Pancreas (tissue), 10 donors: ENCODE results near the gene TNFRSF8. TPM values are rescaled to one million over a fixed set of nuclear protein-coding genes. Genes with fewer than 3 reads are reported as not detected.

Experiments used
- ATAC-seq, 4 donors: fragments of 200-7000 bp; cut with Tn5 transposase; one replicate each; pipeline versions ENCODE4 v1.8.0 to v1.9.1; 2020; ENCODE audit warnings: mild to moderate bottlenecking in 4 of 4, moderate library complexity in 4 of 4
- DNase-seq, 6 donors: peaks; one replicate each; pipeline ENCODE4 v3.0.0-alpha.2; 2020
- FAIRE-seq: peaks from 2 replicates; lab custom pipeline; 2012; peaks lifted over from hg19 to GRCh38; lab: Jason Lieb, UNC
- H3K27ac ChIP-seq, 4 donors: fragments of 200-600 bp; sonication (generic); 1 replicate in 3 of 4; 2 replicates in 1 of 4; pipeline versions ENCODE4 v1.5.0 to v1.8.0; 2020
- H3K27me3 ChIP-seq, 4 donors: fragments of 200-600 bp; one replicate each; pipeline ENCODE4 v1.8.0; 2021
- H3K36me3 ChIP-seq, 3 donors: fragments of 200-600 bp; sonication (generic) in 1 of 3; one replicate each; pipeline versions ENCODE4 v1.5.0 to v1.8.0; 2020 to 2021
- H3K4me1 ChIP-seq, 3 donors: fragments of 200-600 bp; one replicate each; pipeline ENCODE4 v1.8.0; 2021
- H3K4me3 ChIP-seq, 4 donors: fragments of 200-600 bp; sonication (generic) in 2 of 4; one replicate each; pipeline versions ENCODE4 v1.5.0 to v1.8.0; 2020 to 2021
- H3K9me3 ChIP-seq, 4 donors: fragments of 200-600 bp; one replicate each; pipeline ENCODE4 v1.8.0; 2021
- WGBS, 2 donors: extraction: QIAGEN DNeasy Blood & Tissue Kit; methylation state at CpG; one replicate each; pipeline ENCODE4 v1.1.7; 2013; 5-methylcytosine and 5-hydroxymethylcytosine counted together
- intact Hi-C, 3 donors: fragments of 100-400 bp; cut with DNase I; formaldehyde crosslinking; loops; one replicate each; pipeline versions ENCODE4 v1.11.1 to v1.14.2; 2022
- polyA plus RNA-seq, 2 donors: library from polyadenylated mRNA; stranded (reverse); fragments of 200-250 nt; gene quantifications; one replicate each; pipeline ENCODE4 v1.2.3, GENCODE V29; 2013
- total RNA-seq, 6 donors: library from RNA; stranded (reverse); fragmentation: NEBNext Ultra II Directional in 4 of 6; extraction: Animal tissue kit (Norgen Biotek cat#: 25700) in 4 of 6; gene quantifications; one replicate each; pipeline versions ENCODE4 v1.2.1 to v1.2.4, GENCODE V29; 2021 to 2023
- TF ChIP-seq, protein P1 (sequence below), 4 donors: fragments of 200-600 bp; sonication (generic) in 3 of 4; IDR thresholded peaks; one replicate each; pipeline versions ENCODE4 v1.5.0 to v1.8.0; 2021; ENCODE audit warnings: antibody characterized with exemption in 4 of 4
- donor health status: healthy with polysubstance abuse.
- donor health status: DM: no; HTN: no; CAD: no; lungs with moderate emphysema.
- donor health status: DM: no; HTN: no; CAD: no.
- donor health status: control.
- donor health status: control.
- donor health status: Bipolar disorder and iron deficiency.
- donor health status: DM: yes; HTN: yes; CAD: no.
- donor health status: DM: no; HTN: no; CAD: no.
- donor health status: DM: no; HTN: no; CAD: no.
- donor health status: DM: yes; HTN: yes; CAD: no.

TNFRSF8 gene
- total and polyA plus RNA-seq, 8 donors, result 0.08 to 0.72 (median 0.25) TPM; not detected in 1

DNA sequence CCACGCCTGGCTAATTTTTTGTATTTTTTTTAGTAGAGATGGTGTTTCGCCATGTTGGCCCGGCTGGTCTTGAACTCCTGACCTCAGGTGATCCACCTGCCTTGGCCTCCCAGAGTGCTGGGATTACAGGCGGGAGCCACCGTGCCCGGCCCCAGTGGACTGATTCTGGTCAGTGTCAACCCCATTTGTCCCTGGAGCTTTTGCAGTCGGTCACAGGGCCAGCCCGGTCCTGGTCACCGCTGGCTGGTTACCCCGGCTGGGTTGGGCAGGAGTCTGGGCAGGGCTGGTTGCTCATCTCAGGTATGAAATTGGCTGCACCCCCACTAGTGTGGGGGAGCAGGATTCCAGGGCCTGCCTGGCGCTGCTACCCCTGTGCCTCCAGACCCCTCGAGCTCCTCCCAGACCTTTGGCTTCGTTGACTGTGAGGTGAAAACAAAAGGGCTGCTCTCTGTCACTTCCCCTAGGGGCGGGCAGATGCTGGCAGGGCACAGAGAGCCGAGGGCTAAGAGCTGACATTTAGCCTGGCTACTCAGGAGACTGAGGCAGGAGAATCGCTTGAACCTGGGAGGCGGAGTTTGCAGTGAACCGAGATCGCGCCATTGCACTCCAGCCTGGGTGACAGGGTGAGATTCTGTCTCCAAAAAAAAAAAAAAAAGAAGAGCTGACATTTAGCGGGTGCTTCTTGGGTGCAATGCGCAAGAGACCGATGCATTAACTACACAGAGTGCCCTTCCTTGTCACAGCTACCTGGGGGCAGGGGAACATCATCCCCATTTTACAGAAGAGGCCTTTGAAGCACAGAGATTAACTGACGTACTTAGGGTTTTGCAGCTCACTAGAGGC is 114.3 kb downstream of the TNFRSF8 start:
- intact Hi-C loops, result no loop called here
- Histone ChIP-seq H3K27ac (peak overlapping the region in 1 of 4 donors; percentile 65), H3K4me3 (no peak overlapping the region), H3K9me3 (no peaks in the 10 kb centered on the region), H3K27me3 (no peaks in the 10 kb centered on the region), H3K36me3 (no peaks in the 10 kb centered on the region), H3K4me1 (peaks cover 0 to 3% (median 0%) of the 10 kb centered on the region in 3 donors)
- DNase-seq (no peak), ATAC-seq (no peak), FAIRE-seq (no peak)
- WGBS, 2 donors, result 65 to 66% methylated on average over 24 of the region's 24 CpGs
- TF ChIP-seq, protein P1, sequence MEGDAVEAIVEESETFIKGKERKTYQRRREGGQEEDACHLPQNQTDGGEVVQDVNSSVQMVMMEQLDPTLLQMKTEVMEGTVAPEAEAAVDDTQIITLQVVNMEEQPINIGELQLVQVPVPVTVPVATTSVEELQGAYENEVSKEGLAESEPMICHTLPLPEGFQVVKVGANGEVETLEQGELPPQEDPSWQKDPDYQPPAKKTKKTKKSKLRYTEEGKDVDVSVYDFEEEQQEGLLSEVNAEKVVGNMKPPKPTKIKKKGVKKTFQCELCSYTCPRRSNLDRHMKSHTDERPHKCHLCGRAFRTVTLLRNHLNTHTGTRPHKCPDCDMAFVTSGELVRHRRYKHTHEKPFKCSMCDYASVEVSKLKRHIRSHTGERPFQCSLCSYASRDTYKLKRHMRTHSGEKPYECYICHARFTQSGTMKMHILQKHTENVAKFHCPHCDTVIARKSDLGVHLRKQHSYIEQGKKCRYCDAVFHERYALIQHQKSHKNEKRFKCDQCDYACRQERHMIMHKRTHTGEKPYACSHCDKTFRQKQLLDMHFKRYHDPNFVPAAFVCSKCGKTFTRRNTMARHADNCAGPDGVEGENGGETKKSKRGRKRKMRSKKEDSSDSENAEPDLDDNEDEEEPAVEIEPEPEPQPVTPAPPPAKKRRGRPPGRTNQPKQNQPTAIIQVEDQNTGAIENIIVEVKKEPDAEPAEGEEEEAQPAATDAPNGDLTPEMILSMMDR (IDR thresholded peaks at IDR 0.05), result no peak

GRCh38 chr1:12177999-12178441 is 114.9 kb downstream of the TNFRSF8 start:
- peaks cover 0 to 3% (median 0%) of the 10 kb centered on the region in 3 donors for H3K4me1 ChIP-seq
- DNase-seq (peak in 3 of 6 donors; percentile 38 to 77 (median 50)), FAIRE-seq (no peak), ATAC-seq (peak in 3 of 4 donors; percentile 19 to 37 (median 23))
- WGBS, 2 donors, result 22 to 25% methylated on average over 14 of the region's 14 CpGs
- H3K27ac ChIP-seq, result peak overlapping the region in 1 of 4 donors; percentile 65
- no peak overlapping the region for H3K4me3 ChIP-seq
- no peaks in the 10 kb centered on the region for H3K9me3 ChIP-seq
- H3K36me3 ChIP-seq, result no peaks in the 10 kb centered on the region
- intact Hi-C loops, result no loop called here
- TF ChIP-seq, protein P1 (IDR thresholded peaks at IDR 0.05), result no peak
- no peaks in the 10 kb centered on the region for H3K27me3 ChIP-seq

- Histone ChIP-seq H3K27ac (peak overlapping the region in 2 of 4 donors; percentile 22 to 65), H3K4me3 (no peak overlapping the region), H3K4me1 (peaks cover 0 to 3% (median 0%) of the 10 kb centered on the region in 3 donors), H3K36me3 (no peaks in the 10 kb centered on the region), H3K27me3 (no peaks in the 10 kb centered on the region), H3K9me3 (no peaks in the 10 kb centered on the region)
- ATAC-seq (peak in 1 of 4 donors; percentile 6), FAIRE-seq (no peak), DNase-seq (no peak)
- intact Hi-C loops, result no loop called here
- 17 to 18% methylated on average over 11 of the region's 11 CpGs for WGBS, 2 donors
- TF ChIP-seq, protein P1 (IDR thresholded peaks at IDR 0.05), result no peak
Observed at GRCh38 chr1:12178511-12178910, 115.4 kb downstream of the TNFRSF8 start.

DNA sequence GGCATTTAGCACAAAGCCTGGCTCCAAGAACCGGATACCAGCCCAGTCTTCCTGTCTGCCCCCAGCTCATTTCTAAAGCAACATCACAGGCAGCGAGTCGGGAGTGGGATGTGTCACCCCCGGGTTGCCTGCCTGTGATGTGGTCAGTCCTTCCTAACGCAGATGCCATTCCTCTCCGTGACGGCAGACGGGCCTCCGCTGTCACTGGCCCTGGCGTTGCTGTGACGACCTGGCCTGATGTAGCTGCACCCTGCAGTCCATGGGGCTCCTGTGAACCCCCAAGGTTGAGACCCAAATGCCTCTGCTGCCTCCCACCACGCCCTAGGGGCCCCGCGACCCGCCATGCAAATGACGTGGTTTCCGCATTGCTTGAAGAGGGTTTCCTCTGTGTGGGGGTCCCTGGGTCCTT is 116.0 kb downstream of the TNFRSF8 start:
- FAIRE-seq (no peak), ATAC-seq (peak in 2 of 4 donors; percentile 6 to 16), DNase-seq (no peak)
- Histone ChIP-seq H3K4me3 (no peak overlapping the region), H3K27ac (peak overlapping the region in 2 of 4 donors; percentile 2 to 65), H3K36me3 (no peaks in the 10 kb centered on the region), H3K27me3 (no peaks in the 10 kb centered on the region), H3K9me3 (no peaks in the 10 kb centered on the region), H3K4me1 (peaks cover 0 to 3% (median 0%) of the 10 kb centered on the region in 3 donors)
- WGBS, 2 donors, result 30 to 50% methylated on average over 15 to 17 of the region's 17 CpGs
- TF ChIP-seq, protein P1 (IDR thresholded peaks at IDR 0.05), result no peak
- intact Hi-C loops, result no loop called here
